NCI-H2171 (cell line): ENCODE measurements around the gene KLRC2.
"Not testable (repeated sequence)": the region's sequence is repeated elsewhere in the genome, so short reads cannot be mapped to it uniquely, and the experiment has no call there.

Source experiments
- DNase-seq: peaks from one replicate; lab custom pipeline; 2025; lab: John Stamatoyannopoulos, UW

Gene KLRC2

GRCh38 chr12:10405294-10405693 is 30.5 kb downstream of the KLRC2 start:
- DNase-seq: no peak

- no peak for DNase-seq
Measured at GRCh38 chr12:10404798-10405197, 31.0 kb downstream of the KLRC2 start.

GRCh38 chr12:10400829-10401228 is 35.0 kb downstream of the KLRC2 start:
- DNase-seq: no peak

GRCh38 chr12:10398168-10398567 is 37.6 kb downstream of the KLRC2 start:
- DNase-seq: no peak

- no peak for DNase-seq
Measured at GRCh38 chr12:10397296-10397695, 38.5 kb downstream of the KLRC2 start.

- not testable (repeated sequence) for DNase-seq
Measured at GRCh38 chr12:10396176-10396575, 39.6 kb downstream of the KLRC2 start.

- DNase-seq: no peak
Measured at GRCh38 chr12:10395390-10395998, 40.3 kb downstream of the KLRC2 start.

GRCh38 chr12:10394531-10395152 is 41.2 kb downstream of the KLRC2 start:
- not testable (repeated sequence) for DNase-seq

- no peak for DNase-seq
Measured at GRCh38 chr12:10393291-10393690, 42.5 kb downstream of the KLRC2 start.

- DNase-seq: no peak
Measured at GRCh38 chr12:10392394-10392930, 43.3 kb downstream of the KLRC2 start.

GRCh38 chr12:10390991-10391390 is 44.8 kb downstream of the KLRC2 start:
- DNase-seq: not testable (repeated sequence)

GRCh38 chr12:10389904-10390303 is 45.9 kb downstream of the KLRC2 start, which contains the start of gene KLRK1:
Gene KLRK1, minus strand, starts transcription at chr12:10390041. Its CDS starts 1,231 bp downstream, at chr12:10388810.
- no peak for DNase-seq

- no peak for DNase-seq
Measured at GRCh38 chr12:10388624-10389413, 47.0 kb downstream of the KLRC2 start.

- DNase-seq: not testable (repeated sequence)
Measured at GRCh38 chr12:10387498-10387897, 48.3 kb downstream of the KLRC2 start.

- no peak for DNase-seq
Measured at GRCh38 chr12:10386857-10387256, 49.0 kb downstream of the KLRC2 start.

GRCh38 chr12:10385166-10385613 is 50.6 kb downstream of the KLRC2 start:
- no peak for DNase-seq

- no peak for DNase-seq
Measured at GRCh38 chr12:10384191-10384590, 51.6 kb downstream of the KLRC2 start.

- DNase-seq: no peak
Measured at GRCh38 chr12:10381928-10382628, 53.7 kb downstream of the KLRC2 start.
